Astrocyte of the cerebellum (primary cell): ENCODE data around the gene CNTFR.
A peak's percentile ranks its signal among the peaks of the same experiment; 100 is the strongest.

Source experiments
- DNase-seq: peaks from one replicate; pipeline ENCODE4 v3.0.0-alpha.2; 2011; ENCODE audit warnings: low read depth
- H3K4me3 ChIP-seq: 2 replicates; pipeline ENCODE4 v1.5.1; 2011; ENCODE audit warnings: mild to moderate bottlenecking, low read depth, low read length, moderate library complexity
- in situ Hi-C: cut with HindIII; loops from 2 replicates; pipeline ENCODE4 v1.10.0; 2017; ENCODE audit warnings: low sequenced_read_pairs
- TF ChIP-seq, protein P1 (sequence below): IDR thresholded peaks from 2 replicates; pipeline ENCODE4 v1.5.1; 2012; ENCODE audit warnings: low read length, low read depth, moderate library complexity, mild to moderate bottlenecking; ENCODE audit errors: missing control alignments

CNTFR gene

DNA sequence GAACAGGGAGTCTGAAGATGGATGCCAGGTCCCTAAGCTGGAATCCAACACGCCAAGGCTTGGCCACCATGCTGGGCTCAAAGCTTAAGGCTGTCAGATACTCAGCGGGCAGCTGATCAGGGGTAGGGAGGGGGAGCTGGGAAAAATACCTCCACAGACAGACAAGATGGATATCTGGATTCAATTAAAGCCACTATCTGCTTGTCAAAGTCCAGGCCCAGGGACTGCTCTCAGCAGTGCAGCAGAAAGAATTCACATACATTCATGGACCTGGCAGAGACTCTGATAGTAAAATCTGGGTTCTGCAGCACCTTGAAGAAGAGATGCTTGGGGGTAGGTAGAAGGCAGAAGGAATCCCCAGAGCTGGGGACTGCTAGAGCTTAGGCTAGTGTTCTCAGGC, 25.6 kb upstream of the CNTFR start:
- H3K4me3 ChIP-seq = no peak overlapping the region
- TF ChIP-seq, protein P1, sequence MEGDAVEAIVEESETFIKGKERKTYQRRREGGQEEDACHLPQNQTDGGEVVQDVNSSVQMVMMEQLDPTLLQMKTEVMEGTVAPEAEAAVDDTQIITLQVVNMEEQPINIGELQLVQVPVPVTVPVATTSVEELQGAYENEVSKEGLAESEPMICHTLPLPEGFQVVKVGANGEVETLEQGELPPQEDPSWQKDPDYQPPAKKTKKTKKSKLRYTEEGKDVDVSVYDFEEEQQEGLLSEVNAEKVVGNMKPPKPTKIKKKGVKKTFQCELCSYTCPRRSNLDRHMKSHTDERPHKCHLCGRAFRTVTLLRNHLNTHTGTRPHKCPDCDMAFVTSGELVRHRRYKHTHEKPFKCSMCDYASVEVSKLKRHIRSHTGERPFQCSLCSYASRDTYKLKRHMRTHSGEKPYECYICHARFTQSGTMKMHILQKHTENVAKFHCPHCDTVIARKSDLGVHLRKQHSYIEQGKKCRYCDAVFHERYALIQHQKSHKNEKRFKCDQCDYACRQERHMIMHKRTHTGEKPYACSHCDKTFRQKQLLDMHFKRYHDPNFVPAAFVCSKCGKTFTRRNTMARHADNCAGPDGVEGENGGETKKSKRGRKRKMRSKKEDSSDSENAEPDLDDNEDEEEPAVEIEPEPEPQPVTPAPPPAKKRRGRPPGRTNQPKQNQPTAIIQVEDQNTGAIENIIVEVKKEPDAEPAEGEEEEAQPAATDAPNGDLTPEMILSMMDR = no peak
- in situ Hi-C loops = loop anchor here (10.0 kb wide), 2 partner anchors 110 to 350 kb away; no protein-coding TSS in a partner anchor
- DNase-seq = no peak

DNA sequence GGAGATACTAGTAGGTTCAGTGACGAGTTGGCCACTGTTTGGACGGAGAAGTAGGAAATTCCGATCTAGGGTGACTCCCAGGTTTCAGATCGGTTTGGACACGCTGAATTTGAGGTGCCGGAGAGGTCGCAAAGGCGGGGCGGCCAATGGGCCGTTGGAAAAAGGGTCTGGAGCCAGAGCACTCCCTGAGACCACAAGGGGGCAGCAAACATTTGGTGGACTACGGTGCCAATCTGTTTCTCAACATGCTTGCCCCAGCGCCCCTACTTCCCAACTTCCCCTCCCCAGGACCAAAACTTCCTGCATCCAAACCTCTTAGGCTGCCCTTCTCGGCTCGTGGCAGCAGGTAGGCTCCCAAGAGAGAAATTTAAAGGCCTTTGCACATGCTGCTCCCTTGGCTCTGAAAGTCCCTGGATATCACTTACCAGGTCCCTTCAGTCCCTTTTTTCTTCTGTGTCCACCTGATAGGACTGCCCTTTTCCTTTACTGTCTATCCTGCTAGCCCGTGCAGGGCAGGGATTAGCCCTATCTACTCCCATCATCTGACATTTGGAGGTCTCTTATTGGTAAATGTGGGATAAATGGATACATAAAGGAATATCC, 23.4 kb upstream of the CNTFR start:
- H3K4me3 ChIP-seq = peak overlapping the region; percentile 79
- in situ Hi-C loops = loop anchor here (10.0 kb wide), 2 partner anchors 108 to 348 kb away; no protein-coding TSS in a partner anchor
- TF ChIP-seq, protein P1 = peak; percentile 87
- peak; percentile 35 for DNase-seq

DNA sequence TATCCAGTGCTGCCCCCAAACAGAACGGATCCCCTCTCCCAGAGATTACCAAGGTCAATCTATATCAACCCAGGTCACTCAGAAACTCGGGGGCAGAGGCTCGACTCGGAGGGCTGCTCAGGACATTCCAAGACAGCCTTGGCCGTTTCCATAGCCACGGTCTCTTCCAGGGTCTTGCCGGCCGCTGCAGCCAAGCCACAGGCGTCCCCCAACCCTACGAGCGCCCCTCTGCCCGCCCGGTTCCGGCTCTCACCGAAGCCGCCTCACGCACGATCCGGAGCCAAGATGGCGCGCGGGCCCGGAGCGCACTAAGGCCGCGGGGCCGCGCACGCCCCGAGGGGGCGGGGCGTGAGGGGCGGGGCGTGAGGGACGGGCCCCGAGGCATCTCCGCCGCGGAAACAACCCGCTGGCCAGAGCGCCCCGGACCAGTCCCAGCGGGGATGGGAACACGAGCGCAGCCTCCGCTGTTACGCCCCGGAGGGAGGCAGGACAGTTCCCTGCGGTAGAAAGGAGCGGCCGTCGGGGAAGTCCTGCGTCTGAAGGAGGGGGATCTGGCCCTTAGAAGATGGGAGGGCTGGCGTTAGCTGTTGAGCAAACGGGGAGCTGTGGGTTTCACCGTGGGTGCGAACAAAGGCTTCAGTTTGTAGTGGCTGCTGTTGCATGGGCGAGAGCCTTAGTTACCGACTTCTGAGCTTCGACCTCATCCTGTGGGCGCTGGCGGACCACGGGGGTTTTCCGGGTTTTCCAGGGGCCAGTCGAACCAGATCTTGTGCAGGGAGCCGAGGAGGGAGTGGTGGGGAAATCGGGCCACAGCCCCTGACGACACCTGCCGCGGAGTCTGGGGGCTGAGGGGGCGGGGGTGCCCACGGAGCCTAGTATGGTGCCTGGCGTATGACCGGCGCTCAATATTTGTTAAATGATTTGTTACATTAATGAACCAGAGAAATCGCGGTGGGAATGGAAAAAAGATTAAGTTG, 22.6 kb upstream of the CNTFR start, which contains the start of gene RPP25L:
TSS of gene RPP25L (minus strand) at position 287 of the 977 bp plus-strand sequence. CDS start 801 bp downstream, outside the sequence.
- TF ChIP-seq, protein P1 = no peak
- H3K4me3 ChIP-seq = peak within 1 kb of the TSS; percentile 79
- DNase-seq = peak; percentile 28
- in situ Hi-C loops = loop anchor here (10.0 kb wide), 2 partner anchors 107 to 347 kb away; no protein-coding TSS in a partner anchor

- no peak for DNase-seq
- TF ChIP-seq, protein P1 = no peak
- peak overlapping the region; percentile 79 for H3K4me3 ChIP-seq
- in situ Hi-C loops = loop anchor here (10.0 kb wide), 2 partner anchors 107 to 347 kb away; no protein-coding TSS in a partner anchor
These were observed 21.8 kb upstream of the CNTFR start for GRCh38 chr9:34611251-34611810.

GRCh38 chr9:34610434-34611206, 21.1 kb upstream of the CNTFR start:
- TF ChIP-seq, protein P1 = no peak
- in situ Hi-C loops = loop anchor here (10.0 kb wide), 2 partner anchors 106 to 346 kb away; no protein-coding TSS in a partner anchor
- peak overlapping the region; percentile 79 for H3K4me3 ChIP-seq
- DNase-seq = no peak
